ENCODE measurements around the gene ABHD2.
A peak's percentile ranks its signal among the peaks of the same experiment; 100 is the strongest.
"Not testable (repeated sequence)": the region's sequence is repeated elsewhere in the genome, so short reads cannot be mapped to it uniquely, and the experiment has no call there.

ABHD2 gene

GRCh38 chr15:89227425-89227824 is 139.2 kb downstream of the ABHD2 start:
- no peak for DNase-seq (ENCODE audit: low spot score)

- no peak for DNase-seq (ENCODE audit: low spot score)
These were observed 142.0 kb downstream of the ABHD2 start for GRCh38 chr15:89230277-89230676.

- no peak for DNase-seq (ENCODE audit: low spot score)
These were observed 143.6 kb downstream of the ABHD2 start for GRCh38 chr15:89231832-89232231.

GRCh38 chr15:89239883-89240810 is 151.9 kb downstream of the ABHD2 start:
- not testable (repeated sequence) for DNase-seq (ENCODE audit: low spot score)

GRCh38 chr15:89243046-89243690 is 154.9 kb downstream of the ABHD2 start:
- DNase-seq (ENCODE audit: low spot score) = no peak

- peak; percentile 96 for DNase-seq (ENCODE audit: low spot score)
These were observed 155.7 kb downstream of the ABHD2 start, which contains the start of gene FANCI for GRCh38 chr15:89243691-89244573. Gene FANCI, plus strand, starts transcription at chr15:89243979. Its CDS starts 3,669 bp downstream, at chr15:89247648.

- no peak for DNase-seq (ENCODE audit: low spot score)
These were observed 156.3 kb downstream of the ABHD2 start for GRCh38 chr15:89244574-89244903.

- no peak for DNase-seq (ENCODE audit: low spot score)
These were observed 159.2 kb downstream of the ABHD2 start for GRCh38 chr15:89247446-89247845.

- DNase-seq (ENCODE audit: low spot score) = no peak
These were observed 160.3 kb downstream of the ABHD2 start for GRCh38 chr15:89248584-89248983.

GRCh38 chr15:89250142-89250541 is 161.9 kb downstream of the ABHD2 start:
- DNase-seq (ENCODE audit: low spot score) = not testable (repeated sequence)

Measured in CD4-positive, alpha-beta T cell treated with Interleukin-2 at 100 ng/mL for 4 hours (primary cell).